Caki2 (cell line): ENCODE measurements around the gene PEX5L. TPM values are rescaled to one million over a fixed set of nuclear protein-coding genes. Genes with fewer than 3 reads are reported as not detected.
A peak's percentile ranks its signal among the peaks of the same experiment; 100 is the strongest.

Experiments used
- DNase-seq: peaks from one replicate; pipeline ENCODE4 v3.0.0-alpha.2; 2015; ENCODE audit warnings: low read depth
- in situ Hi-C: cut with HindIII; loops from 2 replicates; pipeline ENCODE4 v1.10.0; 2016; ENCODE audit warnings: low sequenced_read_pairs, low pct_unique_long_range_greater_than_20kb, mixed read lengths
- total RNA-seq: library from RNA; depleted of rRNA; stranded (reverse); fragments of >200 nt; shearing (Covaris generic); gene quantifications from 2 replicates; pipeline ENCODE4 v1.2.3, GENCODE V29; 2014; ENCODE audit warnings: low replicate concordance

PEX5L gene
- total RNA-seq, 1 experiment from 2014 or later: 15.2 TPM

DNA sequence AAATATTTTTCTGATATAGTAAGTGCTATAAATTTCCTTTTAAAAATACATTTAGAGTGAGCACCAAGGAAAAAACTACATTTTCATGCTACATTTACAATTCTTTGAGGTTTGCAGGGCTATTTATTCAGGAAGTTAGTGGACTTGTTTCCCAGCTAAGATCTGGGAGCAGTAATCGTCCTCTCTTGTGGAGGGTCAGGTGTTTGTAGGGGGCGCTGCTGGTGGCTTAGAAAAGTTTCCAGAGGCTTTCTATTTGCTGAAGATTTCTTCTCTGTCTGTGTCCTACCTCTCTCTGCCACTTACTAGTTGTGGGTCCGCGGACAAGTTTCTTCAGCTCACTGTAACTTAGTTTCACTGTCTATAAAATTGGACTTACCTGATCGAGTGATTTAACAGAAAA lies 163.9 kb downstream of the PEX5L start:
- no peak for DNase-seq
- in situ Hi-C loops: no loop called here

DNA sequence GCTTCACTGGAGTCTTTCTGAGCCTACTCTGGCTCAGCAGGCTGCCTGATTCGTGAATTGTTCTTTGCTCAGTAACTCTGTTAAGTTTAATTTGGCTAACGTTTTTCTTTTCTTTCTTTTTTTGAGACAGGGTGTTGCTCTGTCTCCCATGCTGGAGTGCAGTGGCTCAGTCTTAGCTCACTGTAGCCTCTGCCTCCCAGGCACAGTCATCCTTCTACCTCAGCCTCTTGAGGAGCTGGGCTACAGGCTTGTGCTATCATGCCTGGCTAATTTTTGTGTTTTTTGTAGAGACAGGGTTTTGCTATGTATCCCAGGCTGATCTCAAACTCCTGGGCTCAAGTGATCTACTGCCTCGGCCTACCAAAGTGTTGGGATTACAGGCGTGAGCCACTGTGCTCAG lies 165.0 kb downstream of the PEX5L start:
- in situ Hi-C loops: no loop called here
- no peak for DNase-seq

DNA sequence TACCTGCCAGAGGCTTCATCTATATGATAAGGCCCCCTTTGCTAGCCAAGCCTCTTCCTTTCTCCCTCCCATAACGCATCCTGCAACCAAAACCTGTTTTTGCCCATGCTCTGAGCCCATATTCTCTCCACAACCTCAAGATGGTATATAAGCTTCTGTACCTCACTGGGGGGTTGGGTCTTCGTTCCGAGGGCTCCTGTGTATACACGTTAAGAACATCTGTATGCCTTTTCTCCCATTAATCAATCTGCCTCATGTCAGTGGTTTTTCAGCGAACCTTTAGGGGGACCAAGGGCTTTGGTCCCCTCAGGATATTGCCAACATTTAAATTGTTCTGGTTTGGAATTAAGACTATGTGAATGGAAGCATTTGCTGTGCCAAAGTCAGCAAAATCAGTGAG lies 168.0 kb downstream of the PEX5L start:
- DNase-seq: no peak
- in situ Hi-C loops: no loop called here

- DNase-seq: no peak
- in situ Hi-C loops: no loop called here
Observed at GRCh38 chr3:179867961-179868360, 168.8 kb downstream of the PEX5L start.

DNA sequence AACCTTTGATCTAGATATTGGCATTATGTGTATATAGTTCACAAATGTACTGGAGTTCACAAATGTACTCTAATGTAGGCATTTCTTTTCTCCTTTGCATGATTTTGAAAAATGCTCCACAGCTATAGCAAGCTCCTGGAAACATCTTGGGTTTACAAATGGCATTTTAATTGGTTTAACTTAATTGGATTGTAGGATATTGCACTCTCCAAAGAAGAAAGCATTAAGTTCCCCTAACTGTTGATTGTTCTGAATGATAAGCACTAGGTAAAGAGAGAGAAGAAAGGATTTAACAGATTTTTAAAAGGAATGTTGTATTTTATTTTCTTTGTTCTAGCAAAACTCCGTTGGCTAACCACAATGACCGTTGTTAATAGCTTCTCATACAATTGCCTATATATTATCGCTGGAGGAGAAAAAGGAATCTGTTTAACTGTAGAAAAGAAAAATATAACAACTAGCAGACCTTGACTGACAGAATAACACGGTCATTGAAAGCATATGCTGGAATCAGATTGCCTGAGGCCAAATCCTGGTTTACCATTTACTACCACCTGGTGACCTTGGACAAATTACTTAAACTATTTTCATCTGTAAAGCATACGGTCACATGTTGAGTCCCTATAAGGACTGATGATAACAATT lies 170.8 kb downstream of the PEX5L start:
- peak; percentile 76 for DNase-seq
- in situ Hi-C loops: no loop called here

DNA sequence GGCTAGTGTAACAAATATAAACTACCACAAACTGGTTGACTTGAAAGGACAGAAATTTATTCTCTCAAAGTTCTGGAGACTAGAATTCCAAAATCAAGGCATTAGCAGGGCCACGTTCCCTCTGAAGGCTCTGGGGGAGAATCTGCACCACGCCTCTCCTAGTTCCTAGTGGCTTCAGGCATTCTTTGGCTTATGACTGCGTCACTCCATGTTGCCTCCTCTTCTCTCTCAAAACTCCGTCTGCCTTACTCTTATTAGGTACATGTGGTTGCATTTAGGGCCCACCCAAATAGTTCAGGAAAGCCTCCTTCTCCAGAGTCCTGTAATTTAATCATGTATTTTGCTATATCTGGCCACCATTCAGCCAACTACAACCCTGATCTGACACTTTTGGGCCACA lies 174.8 kb downstream of the PEX5L start:
- no peak for DNase-seq
- in situ Hi-C loops: no loop called here

DNA sequence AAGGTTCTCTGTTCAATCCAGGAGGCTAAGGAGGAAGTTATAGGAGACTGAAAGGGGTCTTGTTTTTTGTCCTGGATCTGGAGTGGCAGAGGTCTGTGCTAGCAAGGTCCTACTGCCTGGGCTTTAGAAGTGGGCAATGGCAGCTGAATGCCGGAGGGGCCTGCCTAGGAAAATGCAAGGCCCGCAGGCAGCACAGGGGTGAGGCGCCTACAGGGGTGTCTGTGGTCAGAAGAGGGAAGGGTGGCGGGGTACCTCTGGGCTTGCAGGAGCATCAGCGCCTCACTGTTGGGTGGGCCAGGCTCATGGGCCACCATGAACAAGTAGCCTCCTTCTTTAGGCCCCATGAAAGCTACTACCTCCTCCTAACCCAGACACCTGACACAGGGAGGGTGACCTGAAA lies 175.4 kb downstream of the PEX5L start:
- DNase-seq: no peak
- in situ Hi-C loops: no loop called here

DNA sequence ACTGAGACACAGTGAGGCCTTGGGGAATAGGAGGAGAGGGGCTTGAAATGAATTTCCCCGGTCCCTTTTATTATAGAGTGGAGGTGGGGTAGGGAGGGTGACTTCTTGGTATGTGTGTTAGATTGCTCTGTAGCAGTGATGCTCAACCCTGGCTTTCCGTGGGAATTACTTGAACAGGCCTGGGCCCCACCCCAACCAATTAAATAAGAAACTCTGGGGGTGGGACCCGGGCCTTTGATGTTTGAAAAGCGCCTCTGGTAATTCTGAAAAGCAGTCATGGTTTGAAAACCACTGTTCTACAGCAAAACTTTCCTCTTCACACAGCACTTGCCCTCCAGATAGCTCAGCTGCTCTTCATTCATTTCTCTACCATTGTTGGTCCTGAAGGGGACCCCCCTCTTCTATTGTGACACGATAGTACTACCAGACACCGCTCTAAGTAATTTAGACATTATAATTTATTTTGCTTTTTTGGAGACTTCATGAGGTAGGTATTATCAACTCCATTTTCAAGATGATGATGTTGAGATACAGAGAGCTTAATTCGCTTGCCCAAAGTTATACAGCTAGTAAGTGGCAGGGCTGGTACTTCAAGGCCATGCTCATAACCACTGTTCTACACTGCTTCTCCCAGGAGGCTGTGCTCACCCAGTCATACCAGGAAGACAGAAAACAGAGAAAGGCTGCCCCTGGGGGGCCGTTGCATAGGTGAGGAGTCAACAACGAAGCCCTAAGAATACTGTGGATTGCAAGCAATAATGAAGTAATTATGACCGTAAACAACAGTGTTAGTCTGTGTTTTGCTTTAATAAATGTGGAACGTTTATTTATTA lies 176.2 kb downstream of the PEX5L start:
- DNase-seq: no peak
- in situ Hi-C loops: no loop called here

GRCh38 chr3:179853176-179853575 lies 183.6 kb downstream of the PEX5L start:
- in situ Hi-C loops: no loop called here
- DNase-seq: no peak

- peak; percentile 76 for DNase-seq
- in situ Hi-C loops: no loop called here
Observed at GRCh38 chr3:179852142-179852905, 184.4 kb downstream of the PEX5L start.

GRCh38 chr3:179848711-179849110 lies 188.0 kb downstream of the PEX5L start:
- no peak for DNase-seq
- in situ Hi-C loops: no loop called here

DNA sequence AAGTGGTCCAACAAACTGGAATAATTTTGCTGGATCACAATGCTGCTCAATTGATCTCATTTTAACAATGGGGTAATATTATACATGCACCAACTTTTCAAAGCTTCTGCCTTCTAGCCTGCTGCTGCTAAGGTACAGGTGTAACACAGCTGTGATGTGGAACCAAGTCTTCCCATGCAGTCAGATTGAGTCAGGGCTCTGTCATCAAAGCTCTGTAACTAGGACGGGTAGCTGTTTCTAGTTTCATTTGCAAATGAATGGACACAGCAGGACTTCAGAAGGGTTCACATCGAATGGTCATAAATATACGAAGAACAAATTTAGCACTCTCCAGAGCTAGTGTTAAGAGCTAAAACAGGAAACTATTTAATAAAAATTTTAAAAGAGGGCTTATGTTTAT lies 194.7 kb downstream of the PEX5L start:
- no peak for DNase-seq
- in situ Hi-C loops: no loop called here

DNA sequence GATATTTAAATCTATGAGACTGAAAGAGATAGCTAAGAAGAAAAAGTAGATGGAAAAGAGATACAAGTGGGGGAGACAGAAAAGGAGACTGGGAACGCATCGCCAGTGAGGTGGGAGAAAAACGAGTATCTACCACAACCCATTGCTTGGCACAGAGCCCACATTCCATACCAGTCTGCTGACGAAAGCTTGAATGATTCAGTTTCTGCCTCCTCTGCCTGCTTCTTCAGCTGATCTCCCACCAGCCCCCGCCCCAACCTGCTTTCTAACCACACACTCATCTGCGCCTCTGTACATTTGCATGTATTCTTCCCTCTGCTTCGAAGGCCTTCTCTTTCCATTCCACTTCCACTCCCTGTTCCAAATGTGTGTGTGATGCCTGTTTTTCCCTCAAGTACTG lies 195.8 kb downstream of the PEX5L start:
- in situ Hi-C loops: no loop called here

DNA sequence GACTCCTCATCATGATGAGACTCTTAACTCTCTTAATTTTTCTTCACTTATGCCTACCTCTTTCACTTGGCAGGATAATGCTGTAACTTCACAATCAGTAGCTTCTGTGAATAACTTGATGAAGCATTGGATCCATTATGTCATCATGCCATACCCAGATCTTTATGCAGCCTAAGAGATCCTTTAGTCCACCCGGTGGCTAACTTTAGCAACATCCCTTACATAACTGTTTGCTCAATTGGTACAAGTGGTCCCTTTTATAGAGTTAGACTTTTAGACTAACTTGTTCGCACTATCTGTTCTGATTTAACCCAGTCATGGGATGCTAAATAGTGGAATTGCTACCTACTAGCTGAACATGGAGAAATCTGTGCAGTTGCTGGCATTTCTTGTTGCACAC lies 199.4 kb downstream of the PEX5L start:
- DNase-seq: no peak
- in situ Hi-C loops: no loop called here

More for the DNA sequence above, 195.8 kb downstream of the PEX5L start:
- peak; percentile 26 for DNase-seq

DNA sequence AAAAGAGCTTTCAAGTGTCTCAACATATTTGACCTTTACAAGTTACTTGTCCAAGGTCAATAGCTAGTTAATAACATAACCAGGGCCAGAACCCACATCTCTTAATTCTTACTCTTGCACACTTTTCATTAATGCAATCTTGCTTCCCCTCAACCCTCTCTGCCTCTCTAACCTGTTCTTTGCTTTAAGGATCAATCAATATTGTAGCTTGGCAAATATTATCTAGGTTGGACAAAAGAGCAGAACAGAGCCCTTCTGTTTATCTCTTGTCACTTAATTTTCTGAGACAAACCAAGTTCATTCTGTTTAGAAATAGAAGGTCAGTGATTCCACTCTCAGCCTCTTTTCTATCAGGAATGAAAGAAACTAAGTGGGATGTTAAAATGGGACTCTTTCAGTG lies 203.4 kb downstream of the PEX5L start:
- in situ Hi-C loops: no loop called here

GRCh38 chr3:179832333-179832854 lies 204.3 kb downstream of the PEX5L start:
- DNase-seq: no peak
- in situ Hi-C loops: no loop called here

More for the DNA sequence above, 203.4 kb downstream of the PEX5L start:
- no peak for DNase-seq

- in situ Hi-C loops: no loop called here
- DNase-seq: no peak
Observed at GRCh38 chr3:179829401-179829800, 207.3 kb downstream of the PEX5L start.

DNA sequence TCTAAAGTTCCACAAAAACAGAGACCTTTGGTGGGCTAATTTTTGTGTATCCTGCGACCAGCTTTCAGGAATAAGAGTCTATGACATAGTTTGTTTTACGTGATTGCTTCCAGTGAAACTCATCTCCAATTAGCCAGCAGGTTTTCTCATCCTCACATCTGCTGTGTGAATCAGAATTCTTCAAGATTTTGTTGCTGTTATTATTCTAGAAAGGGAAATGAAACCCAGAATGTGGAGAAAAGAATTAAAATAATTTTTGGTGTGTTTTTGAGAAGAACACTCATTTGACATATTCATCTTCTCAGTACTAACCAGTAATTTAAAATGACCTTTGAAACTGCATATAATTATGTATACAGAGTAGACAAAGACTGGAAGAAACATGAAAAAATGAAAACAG lies 208.0 kb downstream of the PEX5L start:
- DNase-seq: no peak
- in situ Hi-C loops: no loop called here

- DNase-seq: no peak
Observed at GRCh38 chr3:179826247-179826637, 210.5 kb downstream of the PEX5L start.

More at GRCh38 chr3:179826247-179826637, 210.5 kb downstream of the PEX5L start:
- in situ Hi-C loops: no loop called here
